Measurements from ENCODE around the gene SMIM7. TPM values are rescaled to one million over a fixed set of nuclear protein-coding genes. Genes with fewer than 3 reads are reported as not detected.

The SMIM7 gene
- total and polyA plus RNA-seq, 2 donors from 2014 or later, result 66.2 to 144 TPM

- intact Hi-C loops (cut with DNase I), result no loop called here
- Histone ChIP-seq H3K9ac (ENCODE audit: low read length in 3 of 3) (no peak overlapping the region), H3K4me3 (ENCODE audit: low read length in 3 of 3) (no peak overlapping the region), H3K27me3 (ENCODE audit: control insufficient read depth, insufficient read depth, low read length) (no peaks in the 10 kb centered on the region), H3K27ac (ENCODE audit: low read depth in 2 of 2, low read length in 2 of 2) (no peak overlapping the region), H3K4me1 (ENCODE audit: control insufficient read depth in 2 of 3, insufficient read depth in 2 of 3, low read depth in 1 of 3, low read length in 3 of 3) (peaks cover 0 to 15% (median 0%) of the 10 kb centered on the region in 3 donors), H3K9me3 (ENCODE audit: control insufficient read depth in 2 of 3, insufficient read depth in 1 of 3, low read length in 3 of 3) (no peaks in the 10 kb centered on the region), H3K36me3 (ENCODE audit: control insufficient read depth in 2 of 3, insufficient read depth in 3 of 3, low read length in 3 of 3) (no peaks in the 10 kb centered on the region)
- no peak for TF ChIP-seq CTCF (IDR thresholded peaks at IDR 0.05; ENCODE audit: borderline replicate concordance, extremely low read depth, insufficient read depth)
- DNase-seq (no peak), FAIRE-seq (no peak)
These were observed 50.3 kb downstream of the SMIM7 start for GRCh38 chr19:16609511-16610200.

GRCh38 chr19:16608290-16608739 is 51.6 kb downstream of the SMIM7 start:
- no peaks in the 10 kb centered on the region for H3K27me3 ChIP-seq (ENCODE audit: control insufficient read depth, insufficient read depth, low read length)
- H3K36me3 ChIP-seq (ENCODE audit: control insufficient read depth in 2 of 3, insufficient read depth in 3 of 3, low read length in 3 of 3), result no peaks in the 10 kb centered on the region
- H3K9me3 ChIP-seq (ENCODE audit: control insufficient read depth in 2 of 3, insufficient read depth in 1 of 3, low read length in 3 of 3), result no peaks in the 10 kb centered on the region
- H3K9ac ChIP-seq (ENCODE audit: low read length in 3 of 3), result no peak overlapping the region
- H3K4me1 ChIP-seq (ENCODE audit: control insufficient read depth in 2 of 3, insufficient read depth in 2 of 3, low read depth in 1 of 3, low read length in 3 of 3), result peaks cover 0 to 15% (median 0%) of the 10 kb centered on the region in 3 donors
- FAIRE-seq (no peak), DNase-seq (peak in 1 of 5 donors; percentile 59)
- H3K4me3 ChIP-seq (ENCODE audit: low read length in 3 of 3), result no peak overlapping the region
- H3K27ac ChIP-seq (ENCODE audit: low read depth in 2 of 2, low read length in 2 of 2), result peak overlapping the region; percentile 9 to 16
- TF ChIP-seq CTCF (IDR thresholded peaks at IDR 0.05; ENCODE audit: borderline replicate concordance, extremely low read depth, insufficient read depth), result no peak
- intact Hi-C loops (cut with DNase I), result no loop called here

- Histone ChIP-seq H3K36me3 (ENCODE audit: control insufficient read depth in 2 of 3, insufficient read depth in 3 of 3, low read length in 3 of 3) (no peaks in the 10 kb centered on the region), H3K4me1 (ENCODE audit: control insufficient read depth in 2 of 3, insufficient read depth in 2 of 3, low read depth in 1 of 3, low read length in 3 of 3) (peaks cover 0 to 15% (median 0%) of the 10 kb centered on the region in 3 donors), H3K27me3 (ENCODE audit: control insufficient read depth, insufficient read depth, low read length) (no peaks in the 10 kb centered on the region), H3K9ac (ENCODE audit: low read length in 3 of 3) (no peak overlapping the region), H3K9me3 (ENCODE audit: control insufficient read depth in 2 of 3, insufficient read depth in 1 of 3, low read length in 3 of 3) (no peaks in the 10 kb centered on the region), H3K4me3 (ENCODE audit: low read length in 3 of 3) (no peak overlapping the region), H3K27ac (ENCODE audit: low read depth in 2 of 2, low read length in 2 of 2) (peak overlapping the region; percentile 9 to 16)
- intact Hi-C loops (cut with DNase I), result no loop called here
- FAIRE-seq (no peak), DNase-seq (no peak)
- TF ChIP-seq CTCF (IDR thresholded peaks at IDR 0.05; ENCODE audit: borderline replicate concordance, extremely low read depth, insufficient read depth), result no peak
These were observed 52.1 kb downstream of the SMIM7 start for GRCh38 chr19:16607819-16608218.
